Tibial nerve (tissue), 4 donors: Measurements from ENCODE around the gene GRIP2.

Source experiments
- CTCF ChIP-seq, 5 experiments: fragments of 200-600 bp in 3 of 5; fragments of 450-650 bp in 2 of 5; sonication (generic) in 3 of 5; IDR thresholded peaks; one replicate each; pipeline ENCODE4 v1.5.1; 2016 to 2019; ENCODE audit warnings: antibody characterized with exemption in 5 of 5, mild to moderate bottlenecking in 3 of 5, moderate library complexity in 2 of 5
- EP300 ChIP-seq, 2 donors: sonication (generic); formaldehyde crosslinking; IDR thresholded peaks; one replicate each; pipeline ENCODE4 v1.6.1; 2017; ENCODE audit warnings: antibody characterized with exemption in 2 of 2, mild to moderate bottlenecking in 1 of 2
- POLR2A ChIP-seq, 2 donors: fragments of 450-650 bp; IDR thresholded peaks; one replicate each; pipeline ENCODE4 v1.6.1; 2017; ENCODE audit warnings: antibody characterized with exemption in 2 of 2, mild to moderate bottlenecking in 2 of 2, moderate library complexity in 2 of 2

- TF ChIP-seq CTCF (IDR thresholded peaks at IDR 0.05) (peak in 3 of 5 experiments; percentile 3 to 47 (median 45)), POLR2A (IDR thresholded peaks at IDR 0.05) (no peak), EP300 (IDR thresholded peaks at IDR 0.05) (peak in 1 of 2 donors; percentile 87)
Observed at GRCh38 chr3:14452740-14453710, 87.1 kb downstream of the GRIP2 start.
